SK-N-SH (cell line): Measurements from ENCODE around the gene ARHGAP8. TPM values are rescaled to one million over a fixed set of nuclear protein-coding genes. Genes with fewer than 3 reads are reported as not detected.

Source experiments
- CTCF ChIA-PET: fragments of 300-600, 350-600 bp; formaldehyde crosslinking; extraction: SDS; loops from one replicate; lab custom pipeline; 2021; lab: Yijun Ruan, JAX
- POLR2A ChIA-PET: fragments of 350-600 bp; sonication (Branson Sonifier 250); formaldehyde crosslinking; extraction: SDS; loops from one replicate; lab custom pipeline; 2020; ENCODE audit warnings: antibody characterized with exemption, inconsistent platforms; lab: Yijun Ruan, JAX
- DNase-seq: peaks from one replicate; pipeline ENCODE4 v3.0.0; 2012
- H2AFZ ChIP-seq: fragments of 200-600 bp; sonication (generic); 2 replicates; pipeline ENCODE4 v1.8.1; 2016; ENCODE audit warnings: antibody characterized with exemption, mild to moderate bottlenecking, low read depth
- H3F3A ChIP-seq: fragments of 200-600 bp; sonication (generic); replicated peaks from 2 replicates; pipeline ENCODE3; 2016; ENCODE audit warnings: antibody characterized with exemption, mild to moderate bottlenecking; ENCODE audit not compliant: insufficient read depth
- H3K27ac ChIP-seq, 2 experiments: fragments of 200-500 bp in 1 of 2; fragments of 200-600 bp in 1 of 2; sonication (Bioruptor generic) in 1 of 2; sonication (generic), shearing (Covaris generic) in 1 of 2; 2 replicates each; pipeline versions ENCODE4 v1.5.1 to v1.6.1; 2014 to 2016; ENCODE audit warnings: low read depth in 2 of 2, inconsistent platforms in 1 of 2, low read length in 1 of 2, mild to moderate bottlenecking in 1 of 2, mixed read lengths in 1 of 2
- H3K27me3 ChIP-seq: fragments of 200-600 bp; sonication (generic), shearing (Covaris generic); 2 replicates; pipeline ENCODE4 v1.6.1; 2016; ENCODE audit warnings: mixed run types; ENCODE audit not compliant: insufficient read depth
- H3K36me3 ChIP-seq, 2 experiments: fragments of 200-500 bp in 1 of 2; fragments of 200-600 bp in 1 of 2; sonication (Bioruptor generic) in 1 of 2; sonication (generic) in 1 of 2; replicated peaks in 1 of 2; 2 replicates each; pipeline versions ENCODE3 to v1.5.1; 2014 to 2016; ENCODE audit warnings: low read length in 1 of 2, mild to moderate bottlenecking in 1 of 2; ENCODE audit not compliant: insufficient read depth in 2 of 2, control insufficient read depth in 1 of 2
- H3K4me1 ChIP-seq, 2 experiments: fragments of 200-500 bp in 1 of 2; fragments of 200-600 bp in 1 of 2; sonication (Bioruptor generic) in 1 of 2; sonication (generic), shearing (Covaris generic) in 1 of 2; 2 replicates each; pipeline versions ENCODE4 v1.5.1 to v1.6.1; 2014 to 2016; ENCODE audit warnings: low read depth in 1 of 2, low read length in 1 of 2, mixed run types in 1 of 2; ENCODE audit not compliant: insufficient read depth in 2 of 2, control insufficient read depth in 1 of 2
- H3K4me2 ChIP-seq: fragments of 200-600 bp; sonication (generic), shearing (Covaris generic); 2 replicates; pipeline ENCODE4 v1.6.1; 2017; ENCODE audit warnings: mixed run types
- H3K4me3 ChIP-seq, 2 experiments: fragments of 200-500 bp in 1 of 2; fragments of 200-600 bp in 1 of 2; sonication (Bioruptor generic) in 1 of 2; sonication (generic), shearing (Covaris generic) in 1 of 2; 2 replicates each; pipeline versions ENCODE4 v1.5.1 to v1.8.1; 2014 to 2016; ENCODE audit warnings: low read depth in 2 of 2, inconsistent platforms in 1 of 2, low read length in 1 of 2, mild to moderate bottlenecking in 1 of 2, mixed read lengths in 1 of 2, moderate library complexity in 1 of 2
- H3K79me2 ChIP-seq: fragments of 200-600 bp; sonication (generic); 2 replicates; pipeline ENCODE4 v1.8.1; 2017; ENCODE audit warnings: mild to moderate bottlenecking; ENCODE audit not compliant: insufficient read depth
- H3K9ac ChIP-seq: fragments of 200-600 bp; sonication (generic); 2 replicates; pipeline ENCODE4 v1.6.1; 2017; ENCODE audit warnings: mixed run types
- H3K9me2 ChIP-seq: fragments of 200-600 bp; sonication (generic); 2 replicates; pipeline ENCODE4 v1.6.1; 2017; ENCODE audit warnings: mixed run types
- H3K9me3 ChIP-seq: fragments of 200-600 bp; sonication (generic); 2 replicates; pipeline ENCODE4 v1.6.1; 2017; ENCODE audit warnings: mixed run types, mild to moderate bottlenecking, moderate library complexity
- H4K20me1 ChIP-seq: fragments of 200-600 bp; sonication (generic); 2 replicates; pipeline ENCODE4 v1.6.1; 2017; ENCODE audit warnings: mild to moderate bottlenecking, mixed run types; ENCODE audit not compliant: insufficient read depth
- ELF1 ChIP-seq: IDR thresholded peaks from 2 replicates; pipeline ENCODE4 v1.4.0; 2012
- FOSL2 ChIP-seq: IDR thresholded peaks from 2 replicates; pipeline ENCODE4 v1.4.0; 2012; ENCODE audit warnings: low read depth, mild to moderate bottlenecking, moderate library complexity, borderline replicate concordance
- FOXJ3 ChIP-seq: sonication (generic); formaldehyde crosslinking; IDR thresholded peaks from 2 replicates; pipeline ENCODE4 v1.5.1; 2020; ENCODE audit warnings: mild to moderate bottlenecking, missing genetic modification reagents
- FOXM1 ChIP-seq: IDR thresholded peaks from 2 replicates; pipeline ENCODE4 v1.4.0; 2012; ENCODE audit warnings: low read depth, mild to moderate bottlenecking
- GATA2 ChIP-seq: sonication (generic); formaldehyde crosslinking; IDR thresholded peaks from 2 replicates; pipeline ENCODE4 v1.5.0; 2020; ENCODE audit warnings: mild to moderate bottlenecking, missing genetic modification reagents
- IRF3 ChIP-seq: fragments of 150-350 bp; IDR thresholded peaks from 2 replicates; pipeline ENCODE4 v1.6.1; 2016; ENCODE audit warnings: mild to moderate bottlenecking, low read depth, low read length
- NFIC ChIP-seq: IDR thresholded peaks from 2 replicates; pipeline ENCODE4 v1.4.0; 2012; ENCODE audit warnings: borderline replicate concordance
- RCOR1 ChIP-seq: fragments of 150-350 bp; IDR thresholded peaks from 2 replicates; pipeline ENCODE4 v1.6.1; 2017; ENCODE audit warnings: antibody characterized with exemption, low read length
- RFX5 ChIP-seq: IDR thresholded peaks from 2 replicates; pipeline ENCODE4 v1.6.1; 2012; ENCODE audit warnings: mild to moderate bottlenecking, improper control_type of control experiment, low read length
- RXRA ChIP-seq: IDR thresholded peaks from 2 replicates; pipeline ENCODE4 v1.4.0; 2012; ENCODE audit warnings: low read depth, mild to moderate bottlenecking, borderline replicate concordance
- SIN3A ChIP-seq: IDR thresholded peaks from 2 replicates; pipeline ENCODE4 v1.6.1; 2012; ENCODE audit warnings: low read depth, mild to moderate bottlenecking, low read length, moderate library complexity, borderline replicate concordance
- TCF12 ChIP-seq: IDR thresholded peaks from 2 replicates; pipeline ENCODE4 v1.4.0; 2012
- YY1 ChIP-seq: IDR thresholded peaks from 2 replicates; pipeline ENCODE4 v1.4.0; 2012; ENCODE audit warnings: low read depth, mild to moderate bottlenecking
- WGBS: methylation state at CpG from one replicate; pipeline ENCODE4 v1.1.6; 2017; ENCODE audit warnings: low lambda C conversion rate; 5-methylcytosine and 5-hydroxymethylcytosine counted together
- polyA plus RNA-seq, 3 experiments: library from polyadenylated mRNA; depleted of rRNA; stranded (reverse); fragments of >200 nt; gene quantifications; 2 replicates each; pipeline ENCODE4 v1.2.3, GENCODE V29; 2012
- TF ChIP-seq, protein P1 (sequence below): IDR thresholded peaks from 2 replicates; pipeline ENCODE4; 2012

Gene ARHGAP8
- polyA plus RNA-seq, 1 of the 3 experiments (the other 2 are of a cell fraction), result 0.08 TPM

DNA sequence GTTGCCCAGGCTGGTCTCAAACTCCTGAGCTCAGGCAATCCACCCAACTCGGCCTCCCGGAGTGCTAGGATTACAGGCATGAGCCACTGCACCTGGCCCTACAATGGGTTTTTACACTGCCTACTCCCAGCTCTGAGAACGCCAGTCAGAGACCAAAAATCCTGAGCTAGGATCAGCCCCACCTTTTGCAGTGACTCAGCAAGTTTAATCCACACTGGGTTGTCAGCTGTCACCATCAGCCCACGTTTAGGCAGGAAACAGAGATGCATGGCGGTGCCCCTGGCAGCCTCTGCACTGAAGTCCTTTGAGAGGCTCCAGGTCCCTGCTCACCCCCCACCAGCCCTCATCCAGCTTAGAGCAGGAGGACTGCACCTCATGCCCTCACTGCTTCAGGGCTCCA lies 117.6 kb downstream of the ARHGAP8 start:
- Histone ChIP-seq H3K9me2 (no peaks in the 10 kb centered on the region), H3F3A (no peaks in the 10 kb centered on the region), H3K27ac (no peak overlapping the region; a peak in 1 of 4 replicates), H3K4me2 (no peak overlapping the region), H3K4me3 (no peak overlapping the region), H3K79me2 (no peaks in the 10 kb centered on the region), H3K9ac (no peak overlapping the region), H2AFZ (no peak overlapping the region), H3K36me3 (no peaks in the 10 kb centered on the region), H3K9me3 (no peaks in the 10 kb centered on the region), H4K20me1 (no peaks in the 10 kb centered on the region), H3K27me3 (no peaks in the 10 kb centered on the region), H3K4me1 (peaks cover 0 to 7% of the 10 kb centered on the region in 2 experiments; a peak in 1 of 4 replicates)
- ChIA-PET CTCF (interaction anchor here (0.6 to 0.7 kb wide), 2 partner anchors 61 to 211 kb away, joined by 3 to 4 read pairs; no protein-coding TSS in a partner anchor), POLR2A (no interaction called here)
- no peak for DNase-seq
- TF ChIP-seq, protein P1, sequence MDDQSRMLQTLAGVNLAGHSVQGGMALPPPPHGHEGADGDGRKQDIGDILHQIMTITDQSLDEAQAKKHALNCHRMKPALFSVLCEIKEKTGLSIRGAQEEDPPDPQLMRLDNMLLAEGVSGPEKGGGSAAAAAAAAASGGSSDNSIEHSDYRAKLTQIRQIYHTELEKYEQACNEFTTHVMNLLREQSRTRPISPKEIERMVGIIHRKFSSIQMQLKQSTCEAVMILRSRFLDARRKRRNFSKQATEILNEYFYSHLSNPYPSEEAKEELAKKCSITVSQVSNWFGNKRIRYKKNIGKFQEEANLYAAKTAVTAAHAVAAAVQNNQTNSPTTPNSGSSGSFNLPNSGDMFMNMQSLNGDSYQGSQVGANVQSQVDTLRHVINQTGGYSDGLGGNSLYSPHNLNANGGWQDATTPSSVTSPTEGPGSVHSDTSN, result no peak
- TF ChIP-seq RXRA (no peak), RFX5 (no peak), IRF3 (no peak), FOXM1 (no peak)
- WGBS, result 66% methylated on average over 5 of the region's 5 CpGs

- POLR2A ChIA-PET, result no interaction called here
- Histone ChIP-seq H3K9ac (no peak overlapping the region), H3K4me3 (no peak overlapping the region; a peak in 1 of 4 replicates), H2AFZ (no peak overlapping the region)
- TF ChIP-seq, protein P1, result no peak
- TF ChIP-seq FOXJ3 (CRISPR knock-in tag) (no peak), FOSL2 (no peak), NFIC (no peak), GATA2 (no peak), FOXM1 (no peak), RCOR1 (no peak), YY1 (no peak), TCF12 (no peak), ELF1 (no peak), SIN3A (no peak)
- TF ChIP-seq, all 33 proteins: peak for 0
- H3K9me3 ChIP-seq, result no peaks in the 10 kb centered on the region
- no peaks in the 10 kb centered on the region for H3F3A ChIP-seq
- WGBS, result 80% methylated on average over 3 of the region's 3 CpGs
- H3K79me2 ChIP-seq, result no peaks in the 10 kb centered on the region
- peaks cover 0 to 7% of the 10 kb centered on the region in 2 experiments; a peak in 1 of 4 replicates for H3K4me1 ChIP-seq
- CTCF ChIA-PET, result no interaction called here
- peaks cover 0 to 2% of the 10 kb centered on the region in 2 experiments for H3K36me3 ChIP-seq
- no peak overlapping the region for H3K27ac ChIP-seq
- H3K27me3 ChIP-seq, result no peaks in the 10 kb centered on the region
- no peak for DNase-seq
- no peaks in the 10 kb centered on the region for H4K20me1 ChIP-seq
- H3K9me2 ChIP-seq, result no peaks in the 10 kb centered on the region
- H3K4me2 ChIP-seq, result no peak overlapping the region
These were observed 119.4 kb downstream of the ARHGAP8 start for GRCh38 chr22:44871782-44872181.
